ENCODE measurements around the gene TUBGCP2.

DNA sequence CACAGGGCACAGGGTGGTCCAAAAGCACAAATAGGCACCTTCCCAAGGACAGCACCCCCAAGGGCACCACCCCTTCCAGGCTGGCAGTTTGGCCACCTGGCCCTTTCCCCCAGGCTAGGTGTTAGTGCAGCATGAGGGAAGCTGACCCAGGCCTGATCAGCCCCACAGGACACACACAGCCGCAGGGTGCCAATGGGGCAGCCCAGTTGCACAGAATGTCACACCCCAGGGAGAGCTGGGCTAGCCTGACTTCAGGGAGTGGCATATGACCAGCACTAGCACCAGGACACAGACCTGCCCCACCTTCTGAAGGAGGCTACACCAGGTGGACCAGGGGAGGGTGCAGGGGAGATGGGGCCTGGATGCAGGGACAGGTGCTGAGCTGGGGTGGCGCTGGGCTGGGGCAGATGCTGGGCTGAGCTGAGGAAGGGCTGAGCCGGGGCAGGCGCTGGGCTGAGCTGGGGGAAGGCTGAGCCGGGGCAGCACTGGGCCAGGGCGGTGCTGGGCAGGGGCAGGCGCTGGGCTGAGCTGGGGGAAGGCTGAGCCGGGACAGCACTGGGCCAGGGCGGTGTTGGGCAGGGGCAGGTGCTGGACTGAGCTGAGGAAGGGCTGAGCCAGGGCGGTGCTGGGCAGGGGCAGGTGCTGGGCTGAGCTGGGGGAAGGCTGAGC lies 28.1 kb downstream of the TUBGCP2 start:
- TF ChIP-seq ZNF658 (tag by site-specific recombination; IDR thresholded peaks at IDR 0.05) (no peak), MYNN (tag by site-specific recombination; IDR thresholded peaks at IDR 0.05; ENCODE audit: borderline replicate concordance) (no peak)

Data from HEK293 (cell line).